GM04503 (cell line): ENCODE measurements around the gene MYRIP.
"Not testable (repeated sequence)": the region's sequence is repeated elsewhere in the genome, so short reads cannot be mapped to it uniquely, and the experiment has no call there.

Source experiments
- DNase-seq: peaks from one replicate; pipeline ENCODE4 v3.0.0-alpha.2; 2012; ENCODE audit warnings: low read depth

MYRIP gene

DNA sequence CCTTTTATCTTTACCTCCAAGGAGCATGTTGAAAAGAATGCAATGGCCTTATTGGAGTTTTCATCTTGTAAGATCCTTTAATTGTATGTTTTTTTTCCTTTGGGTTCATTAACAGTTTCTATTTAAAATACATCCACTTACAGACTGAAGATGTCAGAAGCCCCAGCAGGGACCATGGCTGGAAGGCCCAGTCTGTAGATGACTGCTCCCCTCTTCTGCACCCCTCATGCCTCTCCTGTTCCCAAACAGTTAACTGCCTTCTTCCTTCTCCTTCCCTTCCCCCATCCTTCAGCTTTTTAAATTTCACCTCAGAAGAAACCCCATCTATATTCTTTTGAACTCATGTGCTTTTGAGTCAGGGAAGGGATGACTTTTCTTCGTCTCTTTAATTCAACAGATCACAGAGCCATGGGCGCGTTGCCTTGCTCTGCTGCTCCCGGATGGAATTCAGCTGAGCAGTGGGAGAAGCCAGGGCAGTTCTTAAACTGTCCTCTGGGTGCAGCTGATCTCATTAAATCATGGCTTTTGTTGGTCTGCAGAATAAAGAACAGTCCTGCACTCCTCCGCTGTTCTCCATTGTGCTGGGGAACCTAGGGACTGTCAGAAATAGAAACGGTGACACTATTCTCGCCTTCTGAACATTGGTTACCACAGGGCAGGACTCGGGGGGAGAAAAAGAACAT, 428.6 kb downstream of the MYRIP start:
- no peak for DNase-seq

DNA sequence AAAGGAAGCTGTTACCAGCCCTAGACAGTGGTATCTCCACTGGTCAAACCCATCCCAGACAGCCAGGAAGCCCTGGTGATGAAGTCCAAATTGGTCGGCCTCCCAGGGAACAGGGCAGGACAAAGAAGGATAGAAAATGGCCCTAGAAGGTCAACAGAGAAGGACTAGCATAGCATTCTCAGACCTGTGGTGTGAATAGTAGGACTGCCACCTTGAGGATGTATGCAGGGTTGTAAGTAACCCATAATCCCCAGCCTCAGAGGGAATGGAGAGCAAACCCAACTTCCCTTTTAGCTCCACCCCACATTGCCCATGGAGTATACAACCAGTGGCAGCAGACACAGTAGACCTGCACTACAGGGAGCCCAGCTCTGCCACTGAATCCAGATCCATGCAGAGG, 431.5 kb downstream of the MYRIP start:
- no peak for DNase-seq

DNA sequence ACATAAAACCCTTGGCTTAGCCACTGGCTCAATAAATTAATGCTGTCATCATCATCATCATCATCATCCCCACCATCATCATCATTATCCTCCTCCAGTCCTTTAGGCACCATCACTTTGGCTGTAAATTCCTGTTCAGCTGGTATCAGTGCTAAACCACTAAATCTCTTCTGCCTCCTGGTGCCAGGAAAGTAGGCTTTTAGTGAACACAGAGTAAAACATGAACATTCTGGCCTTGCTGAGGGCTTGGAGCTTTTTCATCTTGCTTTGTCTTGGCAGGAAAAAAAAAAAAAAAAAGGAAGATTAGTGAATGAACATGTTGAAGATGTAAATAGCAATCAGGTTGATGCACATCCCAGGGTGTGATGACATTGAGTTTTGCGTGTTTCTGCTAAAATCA, 432.8 kb downstream of the MYRIP start:
- DNase-seq: no peak

DNA sequence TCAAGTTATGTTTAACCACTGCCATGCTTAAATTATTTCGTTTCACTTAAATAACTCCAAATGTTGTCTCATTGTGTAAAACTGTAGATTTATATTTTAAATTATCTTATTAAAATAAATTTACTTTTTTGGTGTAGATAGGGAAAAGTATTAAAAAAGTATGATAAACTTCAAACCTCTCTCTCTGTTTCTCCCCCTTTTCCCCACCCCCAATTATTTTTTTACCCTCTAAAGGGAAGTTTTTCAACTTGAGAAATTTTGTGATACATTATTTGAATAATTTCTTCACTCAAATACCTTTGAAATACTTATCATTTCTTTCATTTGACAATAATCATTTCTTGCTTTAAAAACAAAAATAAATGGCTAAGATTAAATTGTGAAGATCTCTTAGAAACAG, 433.2 kb downstream of the MYRIP start:
- DNase-seq: no peak

DNA sequence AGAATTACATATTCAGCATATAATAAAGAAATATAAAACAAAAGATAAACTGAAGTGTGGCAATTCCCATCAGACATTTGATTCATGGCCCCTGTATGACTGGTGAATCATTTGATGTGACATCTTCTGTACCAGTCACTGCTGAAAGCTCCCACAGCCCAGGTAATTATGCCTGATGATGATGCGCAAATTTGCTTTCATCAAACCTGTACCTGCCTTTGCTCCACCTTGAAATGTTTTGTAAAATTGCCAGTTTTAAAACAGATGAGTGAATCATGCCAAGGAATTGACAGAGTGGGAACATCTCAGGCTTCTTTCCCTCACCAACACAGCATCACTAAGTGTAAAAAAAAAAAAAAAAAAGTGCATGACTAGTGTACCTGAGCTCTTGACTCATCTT, 433.6 kb downstream of the MYRIP start:
- no peak for DNase-seq

DNA sequence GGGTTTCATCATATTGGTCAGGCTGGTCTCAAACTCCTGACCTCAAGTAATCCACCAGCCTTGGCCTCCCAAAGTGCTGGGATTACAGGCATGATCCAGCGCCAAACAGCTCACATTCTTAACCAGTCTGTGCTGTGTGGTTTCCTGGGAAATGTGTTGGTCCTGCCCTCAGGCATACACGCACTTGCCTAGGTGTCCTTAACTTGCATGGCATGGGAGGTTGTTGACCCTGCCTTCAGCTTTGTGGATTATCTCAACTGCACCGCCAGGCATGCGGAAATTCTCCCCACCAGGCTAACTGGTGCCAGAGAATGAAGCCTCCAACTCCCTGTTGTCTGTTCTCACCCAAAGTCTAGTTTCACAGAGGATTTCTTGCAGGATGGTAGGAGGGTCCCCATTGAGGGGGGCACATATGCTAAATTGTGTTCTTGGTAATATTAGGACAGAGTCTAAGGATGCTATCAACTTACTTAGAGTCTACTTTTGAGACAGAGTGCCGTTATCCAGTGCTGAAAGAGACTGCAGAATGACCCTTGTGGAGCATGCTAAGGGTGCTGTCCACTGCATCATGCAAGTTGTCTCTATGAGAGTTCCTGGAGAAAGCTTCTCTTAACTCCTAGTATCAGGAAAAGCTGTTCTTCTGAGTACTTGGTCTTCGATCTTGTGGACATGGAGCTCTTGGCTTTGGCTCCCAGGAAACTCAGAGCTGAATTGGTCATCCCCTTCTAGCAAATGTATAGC, 438.5 kb downstream of the MYRIP start:
- no peak for DNase-seq

DNA sequence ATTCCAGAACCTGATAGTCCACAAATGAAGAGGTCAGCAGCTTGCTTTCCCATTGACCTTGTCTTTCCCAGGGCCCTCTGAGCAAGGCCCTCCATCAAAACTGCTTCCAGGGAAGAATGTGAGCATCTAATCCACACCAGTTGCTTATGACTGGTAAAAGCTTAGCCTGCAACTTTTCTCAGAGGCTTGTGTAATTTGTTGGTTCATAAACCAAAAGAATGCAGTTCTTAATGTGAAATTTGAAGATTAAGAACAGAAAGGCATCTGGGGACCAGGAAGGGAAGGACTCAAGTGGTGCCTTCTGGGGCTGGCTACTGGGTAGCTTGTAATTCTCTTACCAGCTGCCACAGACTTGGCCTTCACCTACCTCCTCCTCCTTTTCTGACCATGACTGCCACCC, 439.2 kb downstream of the MYRIP start:
- DNase-seq: no peak

DNA sequence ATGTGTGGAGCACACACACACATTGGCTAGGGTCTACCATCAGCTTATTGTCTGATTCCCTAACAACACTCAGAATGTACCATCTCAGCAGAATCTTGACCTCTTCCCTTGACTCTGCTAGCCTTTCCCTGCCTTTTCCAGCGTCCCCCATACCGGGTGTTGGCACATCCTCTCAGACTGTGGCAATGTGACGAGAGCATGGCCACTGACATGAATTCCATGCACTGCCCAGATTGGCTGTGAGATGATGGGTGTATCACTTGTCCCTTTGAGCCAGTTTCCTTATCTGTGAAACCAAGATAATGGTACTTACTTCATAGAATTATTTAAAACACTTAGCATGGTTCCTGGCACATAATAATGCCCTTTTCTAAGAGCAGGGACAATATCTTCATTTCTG, 439.8 kb downstream of the MYRIP start:
- no peak for DNase-seq

DNA sequence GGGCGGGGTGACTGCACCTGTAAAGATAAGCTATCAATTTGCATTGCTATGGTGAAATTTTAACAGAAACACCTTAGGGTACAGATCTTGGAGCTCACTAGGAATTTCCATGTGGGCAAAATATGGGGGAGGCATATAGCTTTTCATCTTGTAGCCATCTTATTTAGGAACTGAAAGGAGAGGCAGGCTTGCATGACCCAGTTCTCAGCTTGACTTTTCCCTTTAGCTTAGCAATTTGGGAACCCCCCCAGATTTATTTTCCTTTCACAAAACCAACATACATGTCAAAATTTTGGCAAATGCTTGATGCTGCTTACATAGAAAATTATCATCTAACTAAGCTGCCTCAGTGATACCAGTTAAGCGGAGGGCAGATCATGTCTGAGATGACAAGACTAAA, 445.1 kb downstream of the MYRIP start:
- no peak for DNase-seq

DNA sequence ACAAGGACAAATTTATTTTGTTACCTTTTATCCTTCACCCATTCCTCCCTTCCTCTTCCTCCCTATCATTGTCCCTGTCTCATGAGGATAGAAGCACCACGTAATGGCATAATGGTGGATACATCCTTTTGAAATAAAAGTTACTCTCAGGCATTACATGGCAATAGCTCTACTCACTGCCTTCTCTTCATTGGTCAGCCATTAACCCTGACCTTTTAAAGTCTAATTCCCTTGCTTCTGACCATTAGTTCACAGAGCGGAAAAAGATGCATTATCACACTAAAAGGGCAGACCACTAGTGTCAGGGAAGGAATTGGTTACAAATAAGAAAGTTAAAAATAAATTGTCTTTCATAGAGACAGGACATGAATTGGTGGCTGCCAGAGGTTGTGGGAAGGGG, 445.5 kb downstream of the MYRIP start:
- DNase-seq: no peak

DNA sequence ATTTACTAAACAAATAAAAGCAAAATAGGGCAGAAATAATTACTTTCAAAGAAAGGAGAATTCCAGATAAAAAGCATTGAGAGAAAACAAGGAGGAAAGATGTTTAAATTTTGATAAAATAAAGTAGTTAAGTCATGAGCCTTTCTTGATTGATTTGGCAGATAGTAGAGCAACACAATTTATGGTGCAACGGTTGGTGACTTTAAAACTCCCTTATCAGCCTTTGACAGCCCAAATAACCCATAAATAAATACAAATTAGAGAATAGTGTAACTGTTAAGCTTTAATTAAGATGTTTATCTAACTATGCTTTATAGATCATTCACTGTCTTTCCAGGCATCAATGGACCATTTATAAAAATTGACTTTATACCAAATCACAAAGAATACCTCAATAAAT, 446.1 kb downstream of the MYRIP start:
- no peak for DNase-seq

DNA sequence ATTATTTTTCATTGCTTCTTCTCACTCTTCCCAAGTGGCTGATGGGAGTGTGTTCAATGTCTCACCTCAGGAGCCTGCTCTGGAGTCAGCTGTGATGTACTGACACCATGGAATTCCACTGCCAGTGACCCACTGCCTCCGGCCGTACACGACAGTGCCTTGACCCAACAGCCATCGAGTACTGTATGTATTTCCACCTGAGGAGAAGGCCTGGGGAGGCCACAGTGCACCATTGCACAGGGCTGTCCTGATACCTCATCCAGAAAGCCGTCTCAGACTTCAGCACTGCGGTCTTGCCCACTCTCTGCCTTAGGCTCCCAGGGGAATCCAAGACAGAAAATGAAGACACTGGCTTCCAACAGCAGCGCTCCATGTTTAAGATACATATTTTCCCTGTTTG, 448.7 kb downstream of the MYRIP start:
- no peak for DNase-seq

DNA sequence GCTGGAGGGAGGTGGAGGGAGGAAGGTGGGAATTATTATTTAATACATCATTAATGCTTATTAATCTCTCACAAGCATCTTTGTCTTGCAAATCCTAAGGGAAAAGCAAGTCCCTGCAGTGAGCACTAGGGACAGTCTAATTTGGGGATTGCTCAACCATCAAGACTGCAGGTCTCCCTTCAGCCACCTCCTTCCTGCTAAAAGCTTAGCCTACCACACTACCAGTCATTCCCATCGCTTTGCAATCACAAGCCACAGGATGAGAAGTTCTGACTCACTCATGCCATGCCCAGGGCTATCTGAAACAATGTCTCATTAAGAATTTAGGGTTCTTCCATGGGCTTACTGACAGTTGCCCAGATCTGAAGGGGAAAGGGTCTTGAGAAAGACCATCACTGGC, 449.1 kb downstream of the MYRIP start:
- DNase-seq: no peak

DNA sequence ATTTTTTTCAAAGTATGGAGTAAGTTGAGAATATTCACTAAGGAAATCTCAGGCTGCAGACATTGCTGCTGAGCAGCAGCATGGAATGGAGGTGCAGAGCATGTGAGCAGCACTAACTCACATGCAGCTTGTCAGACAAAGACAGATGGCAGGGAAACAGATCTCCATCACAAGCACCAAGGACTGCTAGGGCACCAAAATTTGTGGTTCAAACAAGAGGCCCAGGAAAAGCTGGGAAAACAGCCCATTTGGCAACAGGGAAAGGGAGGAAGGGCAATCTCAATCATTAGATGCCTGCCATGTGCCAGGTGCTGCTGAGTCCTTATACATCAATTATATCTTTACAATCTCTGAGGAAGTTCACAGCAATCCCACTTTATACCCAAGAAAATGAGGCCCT, 452.9 kb downstream of the MYRIP start:
- DNase-seq: no peak

DNA sequence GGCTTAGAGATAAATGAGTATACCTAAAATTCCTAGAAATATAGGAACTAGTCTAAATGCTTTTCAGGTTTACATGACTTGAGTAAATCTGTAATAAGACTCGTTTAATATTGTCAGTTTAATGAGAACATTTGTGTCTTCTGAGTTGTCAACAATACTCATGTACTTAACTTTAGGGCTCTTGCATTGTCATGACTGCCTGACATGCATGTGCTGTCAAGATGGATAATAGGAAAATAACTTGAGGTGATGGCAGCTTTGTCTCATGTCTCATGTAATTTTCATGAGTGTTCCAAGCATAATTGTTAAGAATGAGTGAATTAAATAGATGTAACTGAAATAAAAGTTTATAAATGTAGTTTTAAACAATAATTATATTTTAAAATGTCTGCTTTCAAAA, 455.0 kb downstream of the MYRIP start:
- DNase-seq: no peak

DNA sequence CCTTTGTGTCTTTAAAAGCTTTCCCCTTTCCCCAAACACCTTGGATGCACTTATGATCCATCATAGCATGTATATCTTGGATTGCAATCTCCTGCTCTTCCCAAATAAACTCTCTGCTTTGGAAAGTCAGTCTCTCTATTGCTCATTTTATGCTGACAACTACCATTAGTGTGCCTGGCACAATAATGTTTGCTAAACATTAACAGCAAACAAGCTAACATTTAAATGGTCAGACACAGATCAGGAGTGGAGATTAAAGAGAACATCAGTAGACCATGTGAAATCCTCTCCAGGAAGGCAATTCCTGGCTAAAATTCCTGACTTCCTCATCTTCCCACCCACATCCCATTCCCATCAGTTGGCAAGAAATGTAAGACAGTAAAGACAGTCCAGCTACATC, 455.8 kb downstream of the MYRIP start:
- no peak for DNase-seq

DNA sequence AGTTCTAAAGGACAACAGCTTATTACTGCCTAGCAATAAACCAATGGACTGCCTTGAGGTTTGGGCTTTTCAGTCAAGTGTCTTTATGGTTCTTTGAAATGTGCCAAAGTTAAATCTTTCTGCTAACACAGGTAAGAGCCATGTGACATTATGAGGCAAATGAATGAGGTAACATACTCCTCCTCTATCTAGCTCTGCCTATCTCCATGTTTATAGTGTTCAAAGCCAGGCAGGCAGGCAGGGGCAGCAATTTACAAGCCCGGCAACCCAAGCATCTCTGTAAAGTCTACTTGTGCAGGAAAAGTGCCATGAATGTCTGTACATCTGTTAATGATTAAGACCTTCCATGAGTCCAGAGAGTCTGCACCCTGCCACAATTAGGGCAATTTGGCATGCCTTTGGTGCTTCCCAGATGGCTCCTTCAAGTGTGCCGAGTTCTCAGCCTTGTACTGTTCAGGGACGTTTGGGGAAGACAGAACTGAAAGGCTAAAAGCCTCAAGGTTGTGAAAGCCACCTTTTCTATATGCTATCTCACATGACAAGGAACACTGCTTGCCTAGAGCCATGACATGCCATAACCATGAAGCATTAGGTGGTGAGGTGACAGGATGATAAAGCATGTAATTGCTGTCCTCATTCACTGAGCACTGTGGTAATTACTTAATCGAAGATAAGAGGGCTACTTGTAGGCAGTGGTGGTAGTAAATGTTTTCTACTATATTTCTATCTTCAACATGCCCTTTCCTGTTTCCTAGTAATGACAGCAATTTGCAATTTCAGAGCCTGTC, 458.7 kb downstream of the MYRIP start:
- DNase-seq: no peak

DNA sequence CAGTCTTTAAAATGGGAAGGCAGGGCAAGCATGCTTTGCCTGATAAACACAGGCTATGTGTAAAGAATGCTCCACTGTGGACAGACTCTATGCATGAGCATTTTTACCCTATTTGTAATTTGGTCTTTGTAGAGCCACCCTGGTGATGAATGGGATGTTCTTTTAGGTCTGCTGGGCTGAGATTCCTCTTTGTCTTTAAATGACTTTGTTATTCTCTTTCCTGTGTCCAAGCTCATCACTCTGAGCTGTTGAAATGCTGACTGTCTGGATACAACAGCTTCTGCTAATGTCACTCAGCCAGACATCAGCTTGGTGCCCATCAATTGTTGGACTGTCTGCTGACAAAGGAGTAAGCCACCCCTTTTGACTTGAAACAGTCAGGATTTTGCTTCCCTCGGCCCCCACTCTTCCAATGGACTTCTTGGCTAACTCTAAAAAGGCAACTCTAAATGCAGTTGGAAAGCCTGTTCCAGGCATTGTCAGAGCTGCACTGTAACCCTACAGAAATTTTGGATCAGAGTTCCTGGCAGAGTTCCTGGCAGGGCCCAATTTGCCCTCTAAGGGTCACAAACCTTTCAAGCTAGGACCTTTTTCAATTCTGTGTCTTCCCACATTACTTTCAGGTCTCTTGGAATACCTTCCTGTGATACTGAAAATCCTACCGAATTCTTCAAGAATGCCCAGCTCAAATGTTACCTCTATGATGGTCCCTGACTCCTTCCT, 459.6 kb downstream of the MYRIP start:
- no peak for DNase-seq

DNA sequence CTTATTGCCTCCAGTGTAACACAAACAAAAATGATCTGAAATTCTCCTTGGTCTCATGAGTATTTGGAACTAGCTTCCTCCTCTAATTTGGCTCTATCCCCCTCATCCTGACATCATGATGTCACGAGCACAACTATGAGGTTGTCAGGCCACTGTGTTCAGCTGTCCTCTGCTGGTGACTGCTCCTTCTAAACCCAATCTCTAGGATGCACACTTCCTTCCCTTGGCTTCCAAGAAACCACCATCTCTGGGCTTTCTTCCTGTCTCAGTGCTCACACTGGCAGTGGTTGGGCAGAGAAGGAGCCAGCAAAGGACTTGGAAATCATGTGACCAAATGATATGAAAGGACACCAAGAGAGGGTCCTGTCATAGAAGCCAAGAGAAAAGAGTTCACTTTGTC, 469.4 kb downstream of the MYRIP start:
- DNase-seq: no peak

DNA sequence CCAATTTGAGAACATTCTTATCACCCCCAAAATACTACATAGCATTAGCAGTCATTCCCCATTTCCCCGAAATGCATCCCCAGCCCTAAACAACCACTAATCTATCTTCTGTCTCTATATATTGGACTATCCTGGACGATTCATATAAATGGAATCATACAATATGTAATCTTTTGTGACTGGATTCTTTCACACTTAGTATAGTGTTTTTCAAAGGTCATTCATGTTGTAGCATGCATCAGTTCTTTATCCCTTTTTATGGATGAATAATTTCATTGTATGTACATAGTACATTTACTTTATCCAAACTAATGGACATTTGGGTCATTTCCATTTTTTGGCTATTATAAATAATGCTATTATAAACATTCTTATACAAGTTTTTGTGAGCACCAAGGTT, 472.6 kb downstream of the MYRIP start:
- DNase-seq: no peak

DNA sequence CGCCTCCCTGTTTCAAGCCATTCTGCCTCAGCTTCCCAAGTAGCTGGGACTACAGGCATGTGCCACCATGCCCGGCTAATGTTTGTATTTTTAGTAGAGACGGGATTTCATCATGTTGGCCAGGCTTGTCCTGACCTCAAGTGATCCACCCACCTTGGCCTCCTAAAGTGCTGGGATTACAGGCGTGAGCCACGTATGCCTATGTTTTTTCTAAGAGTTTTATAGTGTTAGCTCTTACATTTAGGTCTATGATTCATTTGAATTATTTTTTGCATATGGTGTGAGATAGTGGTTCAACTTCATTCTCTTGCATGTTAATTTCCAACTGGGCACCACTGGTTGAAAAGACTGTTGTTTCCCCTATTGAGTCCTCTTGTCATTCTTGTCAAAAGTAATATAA, 473.6 kb downstream of the MYRIP start:
- DNase-seq: not testable (repeated sequence)

DNA sequence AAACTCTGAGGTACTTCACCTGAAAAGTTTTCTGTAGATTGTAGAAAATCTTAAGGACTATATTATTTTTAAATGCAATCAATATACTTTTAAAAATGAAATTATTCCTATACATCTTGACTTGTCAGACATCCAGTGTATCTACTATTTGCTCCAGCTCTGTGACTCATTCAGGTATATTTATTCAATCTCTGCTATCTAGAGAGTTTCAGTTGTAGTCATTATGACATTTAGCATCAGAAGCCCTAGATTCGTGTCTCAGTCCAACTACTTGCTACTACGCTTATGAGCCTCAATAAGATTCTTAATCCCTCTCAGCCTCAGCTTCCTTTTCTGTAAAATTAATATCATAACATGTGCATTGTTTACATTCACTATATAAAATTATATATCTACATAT, 477.8 kb downstream of the MYRIP start:
- no peak for DNase-seq

DNA sequence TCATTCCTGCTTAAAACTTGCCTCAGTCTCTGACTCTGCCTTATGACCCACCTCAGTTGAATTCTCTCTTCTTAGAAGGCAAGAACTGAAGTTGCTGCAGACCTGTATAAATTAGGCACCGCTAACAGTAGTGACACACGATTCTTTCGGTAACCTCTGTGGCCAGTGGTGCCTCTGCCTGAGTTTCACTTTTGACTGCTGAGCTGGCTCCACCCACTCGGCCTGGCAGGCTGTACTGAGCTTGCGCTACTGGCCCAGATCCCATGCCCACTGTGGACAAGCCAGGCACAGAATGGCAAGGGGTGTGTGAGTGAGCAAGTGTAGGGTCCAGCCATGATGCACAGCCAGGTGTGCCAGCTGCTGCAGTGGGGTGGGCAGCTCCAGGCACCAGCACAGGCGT, 481.0 kb downstream of the MYRIP start:
- DNase-seq: no peak
